Calu3 (cell line): ENCODE data around the gene MTA3. TPM values are rescaled to one million over a fixed set of nuclear protein-coding genes. Genes with fewer than 3 reads are reported as not detected.

Source experiments
- BruUV-seq: library from RNA; stranded (reverse); fragments of 400-500 nt; replicated peaks from 2 replicates; lab custom pipeline; 2021; lab: Mats Ljungman, UMichigan
- CTCF ChIA-PET: fragments of 300-600 bp; sonication (Branson Sonifier 250); formaldehyde crosslinking; loops from one replicate; lab custom pipeline; 2022; ENCODE audit warnings: antibody characterized with exemption; lab: Charles Lee
- DNase-seq: peaks from one replicate; pipeline ENCODE4 v3.0.0; 2022
- H3K27ac Mint-ChIP-seq: one replicate; pipeline ENCODE4 v1.8.0; 2022; ENCODE audit warnings: mixed read lengths; ENCODE audit not compliant: unreplicated experiment
- H3K27me3 Mint-ChIP-seq: one replicate; pipeline ENCODE4 v1.8.0; 2022; ENCODE audit warnings: mixed read lengths; ENCODE audit not compliant: unreplicated experiment
- H3K36me3 Mint-ChIP-seq: one replicate; pipeline ENCODE4 v1.8.0; 2022; ENCODE audit warnings: mild to moderate bottlenecking, moderate library complexity, mixed read lengths; ENCODE audit not compliant: insufficient read depth, unreplicated experiment
- H3K4me1 Mint-ChIP-seq: one replicate; pipeline ENCODE4 v1.8.0; 2022; ENCODE audit warnings: mild to moderate bottlenecking, low read depth, mixed read lengths; ENCODE audit not compliant: unreplicated experiment
- H3K4me3 Mint-ChIP-seq: one replicate; pipeline ENCODE4 v1.8.0; 2022; ENCODE audit warnings: mild to moderate bottlenecking, low read depth, moderate library complexity, mixed read lengths; ENCODE audit not compliant: unreplicated experiment
- H3K9me3 Mint-ChIP-seq: one replicate; pipeline ENCODE4 v1.8.0; 2022; ENCODE audit warnings: low read depth, mixed read lengths; ENCODE audit not compliant: unreplicated experiment
- CTCF ChIP-seq: fragments of 200-600 bp; IDR thresholded peaks from one replicate; pipeline ENCODE4 v1.8.0; 2022; ENCODE audit warnings: antibody characterized with exemption; ENCODE audit not compliant: unreplicated experiment
- intact Hi-C: fragments of 100-400 bp; cut with micrococcal nuclease; formaldehyde crosslinking; loops from one replicate; pipeline ENCODE4 v1.10.0; 2022; ENCODE audit not compliant: unreplicated experiment
- total RNA-seq: library from RNA; stranded (reverse); gene quantifications from 2 replicates; pipeline ENCODE4 v1.2.3, GENCODE V29; 2022

Gene MTA3
- total RNA-seq, 1 experiment from 2014 or later, result 46.5 TPM

GRCh38 chr2:42786561-42787345, 218.3 kb downstream of the MTA3 start:
- TF ChIP-seq CTCF, result no peak
- BruUV-seq, result no TSS peak
- DNase-seq, result no peak
- intact Hi-C loops, result no loop called here
- no peaks in the 10 kb centered on the region for H3K9me3 Mint-ChIP-seq
- CTCF ChIA-PET, result interaction anchor here (0.6 kb wide), 1 partner anchor 640 kb away, joined by 3 read pairs; no protein-coding TSS in a partner anchor
- H3K27ac Mint-ChIP-seq, result no peak overlapping the region
- H3K27me3 Mint-ChIP-seq, result peaks cover 13% of the 10 kb centered on the region
- peaks cover 8% of the 10 kb centered on the region for H3K4me1 Mint-ChIP-seq
- no peak overlapping the region for H3K4me3 Mint-ChIP-seq
- peaks cover 3% of the 10 kb centered on the region for H3K36me3 Mint-ChIP-seq

GRCh38 chr2:42787424-42787787, 219.0 kb downstream of the MTA3 start:
- CTCF ChIA-PET, result no interaction called here
- Mint-ChIP-seq H3K27me3 (peaks cover 14% of the 10 kb centered on the region), H3K4me3 (no peak overlapping the region), H3K36me3 (peaks cover 9% of the 10 kb centered on the region), H3K9me3 (no peaks in the 10 kb centered on the region), H3K27ac (no peak overlapping the region), H3K4me1 (peaks cover 8% of the 10 kb centered on the region)
- no peak for DNase-seq
- intact Hi-C loops, result no loop called here
- TF ChIP-seq CTCF, result no peak
- no TSS peak for BruUV-seq

- CTCF ChIA-PET, result no interaction called here
- no peak for DNase-seq
- BruUV-seq, result no TSS peak
- H3K4me1 Mint-ChIP-seq, result peaks cover 8% of the 10 kb centered on the region
- no peak overlapping the region for H3K4me3 Mint-ChIP-seq
- intact Hi-C loops, result no loop called here
- H3K36me3 Mint-ChIP-seq, result peaks cover 15% of the 10 kb centered on the region
- TF ChIP-seq CTCF, result no peak
- H3K9me3 Mint-ChIP-seq, result no peaks in the 10 kb centered on the region
- H3K27ac Mint-ChIP-seq, result no peak overlapping the region
- H3K27me3 Mint-ChIP-seq, result peaks cover 14% of the 10 kb centered on the region
Measured at GRCh38 chr2:42787788-42788477, 219.5 kb downstream of the MTA3 start.

GRCh38 chr2:42788478-42788793, 220.0 kb downstream of the MTA3 start:
- no peak overlapping the region for H3K27ac Mint-ChIP-seq
- DNase-seq, result no peak
- CTCF ChIA-PET, result no interaction called here
- BruUV-seq, result no TSS peak
- no peak for TF ChIP-seq CTCF
- intact Hi-C loops, result no loop called here
- peaks cover 16% of the 10 kb centered on the region for H3K36me3 Mint-ChIP-seq
- H3K4me3 Mint-ChIP-seq, result no peak overlapping the region
- no peaks in the 10 kb centered on the region for H3K9me3 Mint-ChIP-seq
- H3K4me1 Mint-ChIP-seq, result peaks cover 8% of the 10 kb centered on the region
- H3K27me3 Mint-ChIP-seq, result peaks cover 14% of the 10 kb centered on the region
